Breast epithelium (tissue), 3 donors: ENCODE results near the gene YOD1.

ENCODE experiments used
- POLR2A ChIP-seq: fragments of 450-650 bp; IDR thresholded peaks from one replicate; pipeline ENCODE4 v1.6.1; 2016; ENCODE audit warnings: antibody characterized with exemption, mild to moderate bottlenecking, moderate library complexity
- POLR2AphosphoS5 ChIP-seq, 3 donors: sonication (generic); formaldehyde crosslinking; IDR thresholded peaks; one replicate each; pipeline ENCODE4 v1.6.1; 2017; ENCODE audit warnings: antibody characterized with exemption in 3 of 3
- TF ChIP-seq, protein P1 (sequence below), 3 donors: fragments of 450-650 bp; IDR thresholded peaks; one replicate each; pipeline ENCODE4 v1.5.1; 2016 to 2017; ENCODE audit warnings: antibody characterized with exemption in 3 of 3, mild to moderate bottlenecking in 3 of 3, moderate library complexity in 3 of 3

DNA sequence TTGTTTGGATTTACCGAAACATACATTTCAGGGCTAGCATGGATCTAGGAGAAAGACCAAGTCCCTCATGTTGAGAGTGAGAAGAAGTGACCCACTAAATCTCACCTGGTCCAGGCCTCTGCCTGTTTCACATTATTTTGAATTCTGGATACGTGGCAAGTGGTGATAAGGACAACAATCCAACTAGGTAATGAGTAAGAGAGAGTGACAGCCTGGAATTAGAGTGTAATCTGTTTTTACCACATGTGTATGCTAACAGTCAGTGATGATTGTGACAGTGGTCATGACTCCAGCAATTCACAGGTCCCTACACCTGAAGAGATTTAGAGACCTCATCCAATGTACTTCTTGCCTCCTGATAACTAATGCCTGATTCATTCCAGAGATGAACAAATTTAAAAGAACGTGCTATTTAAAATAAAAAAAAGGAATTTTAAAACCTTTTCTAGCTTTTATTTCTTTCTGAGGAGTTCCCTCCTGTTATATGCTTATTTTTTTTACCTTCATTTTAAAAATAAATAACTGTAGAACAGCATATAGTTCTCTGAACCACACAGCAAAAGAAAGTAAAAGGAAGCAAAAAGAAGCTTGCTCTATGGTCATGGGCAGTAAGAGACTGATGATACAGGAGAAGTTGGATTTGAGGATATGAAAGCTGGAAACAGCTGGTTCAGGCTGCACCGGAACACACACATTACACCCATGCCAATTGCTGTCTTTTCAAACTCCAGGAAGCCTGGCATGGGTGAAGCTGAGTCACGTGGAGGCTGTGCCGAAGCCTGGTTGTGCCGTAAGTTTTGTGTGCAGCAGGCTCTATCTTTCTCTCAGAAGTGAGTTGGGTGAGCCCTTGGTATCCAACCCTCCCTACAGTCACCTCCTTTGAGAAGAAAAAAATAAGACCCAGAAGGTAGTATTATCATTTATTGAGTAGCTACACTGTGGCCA is 33.1 kb downstream of the YOD1 start:
- TF ChIP-seq, protein P1, sequence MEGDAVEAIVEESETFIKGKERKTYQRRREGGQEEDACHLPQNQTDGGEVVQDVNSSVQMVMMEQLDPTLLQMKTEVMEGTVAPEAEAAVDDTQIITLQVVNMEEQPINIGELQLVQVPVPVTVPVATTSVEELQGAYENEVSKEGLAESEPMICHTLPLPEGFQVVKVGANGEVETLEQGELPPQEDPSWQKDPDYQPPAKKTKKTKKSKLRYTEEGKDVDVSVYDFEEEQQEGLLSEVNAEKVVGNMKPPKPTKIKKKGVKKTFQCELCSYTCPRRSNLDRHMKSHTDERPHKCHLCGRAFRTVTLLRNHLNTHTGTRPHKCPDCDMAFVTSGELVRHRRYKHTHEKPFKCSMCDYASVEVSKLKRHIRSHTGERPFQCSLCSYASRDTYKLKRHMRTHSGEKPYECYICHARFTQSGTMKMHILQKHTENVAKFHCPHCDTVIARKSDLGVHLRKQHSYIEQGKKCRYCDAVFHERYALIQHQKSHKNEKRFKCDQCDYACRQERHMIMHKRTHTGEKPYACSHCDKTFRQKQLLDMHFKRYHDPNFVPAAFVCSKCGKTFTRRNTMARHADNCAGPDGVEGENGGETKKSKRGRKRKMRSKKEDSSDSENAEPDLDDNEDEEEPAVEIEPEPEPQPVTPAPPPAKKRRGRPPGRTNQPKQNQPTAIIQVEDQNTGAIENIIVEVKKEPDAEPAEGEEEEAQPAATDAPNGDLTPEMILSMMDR (IDR thresholded peaks at IDR 0.05), result no peak
- TF ChIP-seq POLR2A (no peak), POLR2AphosphoS5 (IDR thresholded peaks at IDR 0.05) (peak in 1 of 3 donors; percentile 57)
